Transverse colon (tissue), 4 donors: Measurements from ENCODE around the gene EYS. TPM values are rescaled to one million over a fixed set of nuclear protein-coding genes. Genes with fewer than 3 reads are reported as not detected.

Experiments used
- DNase-seq: peaks from one replicate; pipeline ENCODE4 v3.0.0-alpha.2; 2019
- H3K27ac ChIP-seq, 4 donors: fragments of 200-600 bp; sonication (generic); 2 replicates each; pipeline ENCODE4 v1.5.1; 2016 to 2018; ENCODE audit warnings: inconsistent platforms in 4 of 4
- H3K27me3 ChIP-seq: fragments of 200-600 bp; sonication (generic); 2 replicates; pipeline ENCODE4 v1.5.1; 2017; ENCODE audit warnings: inconsistent platforms
- H3K36me3 ChIP-seq, 4 donors: fragments of 200-600 bp; sonication (generic); 2 replicates each; pipeline ENCODE4 v1.5.1; 2017 to 2019; ENCODE audit warnings: inconsistent platforms in 4 of 4
- H3K4me1 ChIP-seq, 4 donors: fragments of 200-600 bp; sonication (generic); 2 replicates each; pipeline ENCODE4 v1.5.1; 2017 to 2020; ENCODE audit warnings: inconsistent platforms in 4 of 4
- H3K4me3 ChIP-seq, 4 donors: fragments of 200-600 bp; sonication (generic); 1 replicate in 1 of 4; 2 replicates in 3 of 4; pipeline versions ENCODE4 v1.5.1 to v1.6.1; 2017 to 2019; ENCODE audit warnings: inconsistent platforms in 4 of 4
- H3K9me3 ChIP-seq, 2 donors: fragments of 200-600 bp; sonication (generic); 2 replicates each; pipeline ENCODE4 v1.5.1; 2017 to 2019; ENCODE audit warnings: inconsistent platforms in 2 of 2
- CTCF ChIP-seq, 5 experiments: fragments of 200-600 bp in 3 of 5; fragments of 450-650 bp in 2 of 5; sonication (generic) in 3 of 5; IDR thresholded peaks; 1 replicate in 2 of 5; 2 replicates in 3 of 5; pipeline ENCODE4 v1.5.1; 2016 to 2017; ENCODE audit warnings: antibody characterized with exemption in 5 of 5, inconsistent platforms in 3 of 5, mild to moderate bottlenecking in 2 of 5, moderate library complexity in 1 of 5
- EP300 ChIP-seq: sonication (generic); formaldehyde crosslinking; IDR thresholded peaks from one replicate; pipeline ENCODE4 v1.6.1; 2017; ENCODE audit warnings: antibody characterized with exemption, low read depth
- POLR2A ChIP-seq: fragments of 450-650 bp; IDR thresholded peaks from one replicate; pipeline ENCODE4 v1.6.1; 2016; ENCODE audit warnings: antibody characterized with exemption, mild to moderate bottlenecking, moderate library complexity
- POLR2AphosphoS5 ChIP-seq, 3 donors: sonication (generic); formaldehyde crosslinking; IDR thresholded peaks; one replicate each; pipeline ENCODE4 v1.6.1; 2016; ENCODE audit warnings: antibody characterized with exemption in 3 of 3
- WGBS, 2 donors: methylation state at CpG; one replicate each; pipeline ENCODE4 v1.1.5; 2018; ENCODE audit warnings: low coverage in 1 of 2; 5-methylcytosine and 5-hydroxymethylcytosine counted together
- in situ Hi-C, 4 donors: fragments of 200-750 bp; cut with MboI; loops; one replicate each; pipeline versions ENCODE4 v1.15.0 to v1.15.1; 2017; ENCODE audit warnings: low sequenced_read_pairs in 3 of 4, low pct_ligation_motif_present in 1 of 4, low pct_unique_long_range_greater_than_20kb in 1 of 4
- intact Hi-C: fragments of 100-400 bp; cut with DNase I; formaldehyde crosslinking; loops from one replicate; pipeline ENCODE4 v1.15.1; 2023; ENCODE audit warnings: low total_unique reads
- total RNA-seq, 4 donors: library from RNA; depleted of rRNA; stranded (reverse); fragments of >200 nt; gene quantifications; one replicate each; pipeline ENCODE4 v1.1.0, GENCODE V29; 2016

The EYS gene
- total RNA-seq, 4 donors from 2014 or later: 0.41 TPM; not detected in 3

GRCh38 chr6:64683682-64684081 lies 1023.3 kb downstream of the EYS start:
- in situ Hi-C loops: no loop called here
- Histone ChIP-seq H3K9me3 (no peaks in the 10 kb centered on the region), H3K27ac (no peak overlapping the region), H3K36me3 (no peaks in the 10 kb centered on the region), H3K27me3 (no peaks in the 10 kb centered on the region), H3K4me3 (no peak overlapping the region), H3K4me1 (no peaks in the 10 kb centered on the region)
- TF ChIP-seq CTCF (IDR thresholded peaks at IDR 0.05): no peak
- TF ChIP-seq POLR2A: no peak
- TF ChIP-seq POLR2AphosphoS5 (IDR thresholded peaks at IDR 0.05): no peak
- intact Hi-C loops: no loop called here
- 51 to 62% methylated on average over 7 to 8 of the region's 8 CpGs for WGBS, 2 donors
- DNase-seq: no peak

GRCh38 chr6:64681416-64682160 lies 1025.4 kb downstream of the EYS start:
- Histone ChIP-seq H3K27me3 (no peaks in the 10 kb centered on the region), H3K36me3 (no peaks in the 10 kb centered on the region), H3K4me1 (no peaks in the 10 kb centered on the region), H3K9me3 (no peaks in the 10 kb centered on the region), H3K27ac (no peak overlapping the region), H3K4me3 (no peak overlapping the region)
- 85 to 90% methylated on average over 11 to 23 of the region's 23 CpGs for WGBS, 2 donors
- intact Hi-C loops: no loop called here
- TF ChIP-seq POLR2AphosphoS5 (IDR thresholded peaks at IDR 0.05) (no peak), CTCF (IDR thresholded peaks at IDR 0.05) (no peak), POLR2A (no peak), EP300 (no peak)
- in situ Hi-C loops: no loop called here
- no peak for DNase-seq

GRCh38 chr6:64680446-64680845 lies 1026.6 kb downstream of the EYS start:
- WGBS, 2 donors: 58 to 82% methylated on average over 2 to 5 of the region's 5 CpGs
- no peaks in the 10 kb centered on the region for H3K36me3 ChIP-seq
- TF ChIP-seq POLR2AphosphoS5 (IDR thresholded peaks at IDR 0.05) (no peak), POLR2A (no peak), EP300 (no peak), CTCF (IDR thresholded peaks at IDR 0.05) (no peak)
- no peak overlapping the region for H3K27ac ChIP-seq
- no peaks in the 10 kb centered on the region for H3K9me3 ChIP-seq
- in situ Hi-C loops: no loop called here
- no peaks in the 10 kb centered on the region for H3K4me1 ChIP-seq
- H3K4me3 ChIP-seq: no peak overlapping the region
- H3K27me3 ChIP-seq: no peaks in the 10 kb centered on the region
- intact Hi-C loops: no loop called here
- DNase-seq: no peak

- no peaks in the 10 kb centered on the region for H3K9me3 ChIP-seq
- intact Hi-C loops: no loop called here
- H3K27me3 ChIP-seq: no peaks in the 10 kb centered on the region
- in situ Hi-C loops: no loop called here
- DNase-seq: no peak
- TF ChIP-seq POLR2A: no peak
- no peak for TF ChIP-seq CTCF (IDR thresholded peaks at IDR 0.05)
- no peak for TF ChIP-seq POLR2AphosphoS5 (IDR thresholded peaks at IDR 0.05)
- H3K27ac ChIP-seq: no peak overlapping the region
- WGBS, 2 donors: 67 to 69% methylated on average over 2 of the region's 2 CpGs
- H3K4me3 ChIP-seq: no peak overlapping the region
- no peaks in the 10 kb centered on the region for H3K36me3 ChIP-seq
- H3K4me1 ChIP-seq: no peaks in the 10 kb centered on the region
These were observed 1027.6 kb downstream of the EYS start for GRCh38 chr6:64679416-64679815.
